HG03159 (cell line): Measurements from ENCODE around the gene LYZL4.

Experiments used
- ATAC-seq: cut with Tn5 transposase; IDR thresholded peaks from one replicate; pipeline ENCODE4 v1.9.1; 2021; ENCODE audit warnings: mild to moderate bottlenecking, moderate library complexity; ENCODE audit not compliant: unreplicated experiment

Gene LYZL4

GRCh38 chr3:42375121-42375800, 35.1 kb downstream of the LYZL4 start:
- no peak for ATAC-seq

- no peak for ATAC-seq
These were observed 38.6 kb downstream of the LYZL4 start for GRCh38 chr3:42371776-42372175.

GRCh38 chr3:42369832-42370231, 40.6 kb downstream of the LYZL4 start:
- no peak for ATAC-seq

DNA sequence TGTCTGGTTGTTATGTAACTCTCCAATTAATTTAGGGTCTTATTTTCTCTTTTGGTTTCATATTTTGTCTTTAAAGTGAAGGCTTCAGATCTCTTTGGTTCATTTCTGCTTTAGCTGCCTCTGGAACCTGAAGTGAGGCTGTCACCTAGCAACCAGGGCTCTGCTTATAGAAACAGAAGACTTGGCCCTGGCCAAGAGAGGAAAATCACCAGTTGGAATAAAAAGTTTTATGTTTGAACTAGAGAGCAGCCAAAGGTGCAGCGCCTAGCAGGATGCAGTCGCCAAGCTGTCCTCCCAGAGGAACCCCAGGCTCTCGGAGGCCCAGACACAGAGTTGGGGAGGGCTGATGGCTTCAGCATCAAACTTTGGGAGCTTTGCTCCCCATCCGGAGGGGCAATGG, 41.1 kb downstream of the LYZL4 start:
- no peak for ATAC-seq

- no peak for ATAC-seq
These were observed 41.5 kb downstream of the LYZL4 start for GRCh38 chr3:42368861-42369260.

DNA sequence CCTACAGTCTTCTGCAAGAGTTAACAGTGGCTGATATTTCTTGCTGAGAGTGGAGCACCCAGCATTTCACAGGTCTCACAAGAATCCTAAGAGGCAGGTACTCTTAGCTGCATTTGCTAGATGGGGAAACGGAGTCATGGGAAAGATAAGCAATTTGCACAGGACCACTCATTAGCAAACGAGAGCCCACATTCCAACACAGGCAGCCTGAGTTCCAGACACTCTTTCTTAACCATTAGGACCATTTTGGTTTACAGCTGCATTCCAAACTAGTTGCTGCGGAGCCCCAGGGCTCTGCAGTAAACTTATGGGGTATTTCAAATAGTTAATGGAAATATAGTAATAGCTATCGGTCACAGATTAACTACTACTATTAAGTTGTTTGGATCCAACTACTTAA, 42.5 kb downstream of the LYZL4 start:
- no peak for ATAC-seq

GRCh38 chr3:42366550-42366949, 43.9 kb downstream of the LYZL4 start:
- no peak for ATAC-seq

DNA sequence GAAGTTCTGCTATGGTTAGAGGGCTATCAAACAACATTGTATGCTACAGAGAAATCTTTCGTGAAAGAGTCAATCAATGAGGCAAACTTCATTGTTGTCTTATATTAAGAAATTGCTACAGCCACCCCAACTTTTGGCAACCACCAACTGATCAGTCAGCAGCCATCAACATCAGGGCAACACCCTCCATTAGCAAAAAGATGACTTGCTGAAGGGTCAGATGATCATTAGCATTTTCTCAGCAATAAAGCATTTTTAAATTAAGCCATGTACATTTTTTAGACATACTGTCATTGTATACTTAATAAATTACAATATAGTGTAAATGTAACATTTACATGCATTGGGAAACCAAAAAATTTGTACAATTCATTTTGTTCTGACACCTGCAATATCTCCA, 53.1 kb downstream of the LYZL4 start:
- no peak for ATAC-seq

GRCh38 chr3:42355612-42356011, 54.8 kb downstream of the LYZL4 start:
- no peak for ATAC-seq

GRCh38 chr3:42353631-42354030, 56.8 kb downstream of the LYZL4 start:
- ATAC-seq, result no peak

GRCh38 chr3:42351207-42351606, 59.2 kb downstream of the LYZL4 start:
- ATAC-seq, result no peak

- no peak for ATAC-seq
These were observed 60.4 kb downstream of the LYZL4 start for GRCh38 chr3:42349765-42350594.

DNA sequence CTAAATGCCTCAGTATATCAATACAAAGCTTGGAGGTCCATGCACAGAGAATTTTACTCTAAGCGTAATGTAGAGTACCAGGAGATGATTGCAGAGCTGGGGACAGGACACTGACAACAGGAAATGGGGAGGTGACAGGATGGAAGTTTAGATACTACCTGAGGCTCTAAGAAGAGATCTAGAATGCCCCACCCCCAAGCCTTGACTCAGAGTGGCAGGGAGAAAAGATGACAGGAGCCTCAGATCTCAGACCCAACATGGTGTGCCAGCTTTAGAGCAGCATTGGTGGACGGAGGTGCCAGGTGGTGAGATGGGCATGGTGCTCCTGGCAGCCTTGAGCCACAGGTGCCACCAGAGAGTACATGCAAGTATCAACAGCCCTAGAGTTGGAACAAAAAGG, 62.5 kb downstream of the LYZL4 start:
- ATAC-seq, result no peak
